ENCODE data around the gene TSPAN6.

The TSPAN6 gene

GRCh38 chrX:100611951-100612350, 24.7 kb downstream of the TSPAN6 start:
- WGBS, 2 experiments (ENCODE audit: insufficient coverage in 2 of 2): no CpG with 5 or more reads among the region's 5 CpGs
- Histone ChIP-seq H3K9me3 (ENCODE audit: control insufficient read depth, low read length) (no peaks in the 10 kb centered on the region), H3K27ac (ENCODE audit: low read depth, low read length, severe bottlenecking) (no peak overlapping the region), H3K4me1 (ENCODE audit: control insufficient read depth, insufficient read depth, low read length, poor library complexity, severe bottlenecking) (no peaks in the 10 kb centered on the region), H3K36me3 (ENCODE audit: control insufficient read depth, insufficient read depth, low read length) (no peaks in the 10 kb centered on the region), H3K4me3 (ENCODE audit: extremely low read depth, insufficient read depth, low read length, poor library complexity, severe bottlenecking) (no peak overlapping the region)

DNA sequence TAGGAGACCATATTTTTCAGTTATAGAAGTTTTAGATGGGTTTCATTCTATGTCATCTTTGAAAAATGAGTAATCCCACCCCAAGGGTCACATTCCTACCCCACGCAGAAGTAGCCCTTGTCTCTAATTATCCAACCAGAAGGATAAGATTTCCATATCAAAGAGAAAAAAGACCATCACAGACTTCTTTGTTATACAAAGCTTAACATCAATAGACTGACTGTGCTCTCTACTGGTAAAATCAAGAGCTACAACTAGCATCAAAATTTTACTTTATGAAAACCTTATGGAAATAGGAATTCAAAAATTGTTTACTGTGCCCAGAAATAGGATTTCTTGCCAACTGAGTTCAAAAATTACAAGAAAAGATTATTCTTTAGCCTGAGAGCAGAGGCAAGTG, 27.0 kb downstream of the TSPAN6 start:
- Histone ChIP-seq H3K4me3 (ENCODE audit: extremely low read depth, insufficient read depth, low read length, poor library complexity, severe bottlenecking) (no peak overlapping the region), H3K27ac (ENCODE audit: low read depth, low read length, severe bottlenecking) (no peak overlapping the region), H3K4me1 (ENCODE audit: control insufficient read depth, insufficient read depth, low read length, poor library complexity, severe bottlenecking) (no peaks in the 10 kb centered on the region), H3K36me3 (ENCODE audit: control insufficient read depth, insufficient read depth, low read length) (no peaks in the 10 kb centered on the region), H3K9me3 (ENCODE audit: control insufficient read depth, low read length) (no peaks in the 10 kb centered on the region)
- no CpG with 5 or more reads among the region's 1 CpG for WGBS, 2 experiments (ENCODE audit: insufficient coverage in 2 of 2)

- H3K4me1 ChIP-seq (ENCODE audit: control insufficient read depth, insufficient read depth, low read length, poor library complexity, severe bottlenecking): no peaks in the 10 kb centered on the region
Observed at GRCh38 chrX:100606753-100607152, 29.9 kb downstream of the TSPAN6 start.

GRCh38 chrX:100600758-100601157, 35.8 kb downstream of the TSPAN6 start:
- WGBS, 2 experiments (ENCODE audit: insufficient coverage in 2 of 2): no CpG with 5 or more reads among the region's 1 CpG

More at GRCh38 chrX:100606753-100607152, 29.9 kb downstream of the TSPAN6 start:
- WGBS, 2 experiments (ENCODE audit: insufficient coverage in 2 of 2): no CpG with 5 or more reads among the region's 1 CpG
- H3K4me3 ChIP-seq (ENCODE audit: extremely low read depth, insufficient read depth, low read length, poor library complexity, severe bottlenecking): no peak overlapping the region
- no peak overlapping the region for H3K27ac ChIP-seq (ENCODE audit: low read depth, low read length, severe bottlenecking)
- H3K36me3 ChIP-seq (ENCODE audit: control insufficient read depth, insufficient read depth, low read length): no peaks in the 10 kb centered on the region
- no peaks in the 10 kb centered on the region for H3K9me3 ChIP-seq (ENCODE audit: control insufficient read depth, low read length)

GRCh38 chrX:100600340-100600739, 36.3 kb downstream of the TSPAN6 start:
- no peaks in the 10 kb centered on the region for H3K4me1 ChIP-seq (ENCODE audit: control insufficient read depth, insufficient read depth, low read length, poor library complexity, severe bottlenecking)
- no peak overlapping the region for H3K4me3 ChIP-seq (ENCODE audit: extremely low read depth, insufficient read depth, low read length, poor library complexity, severe bottlenecking)
- no peak overlapping the region for H3K27ac ChIP-seq (ENCODE audit: low read depth, low read length, severe bottlenecking)
- no peaks in the 10 kb centered on the region for H3K9me3 ChIP-seq (ENCODE audit: control insufficient read depth, low read length)
- no peaks in the 10 kb centered on the region for H3K36me3 ChIP-seq (ENCODE audit: control insufficient read depth, insufficient read depth, low read length)

More at GRCh38 chrX:100600758-100601157, 35.8 kb downstream of the TSPAN6 start:
- H3K9me3 ChIP-seq (ENCODE audit: control insufficient read depth, low read length): no peaks in the 10 kb centered on the region
- H3K36me3 ChIP-seq (ENCODE audit: control insufficient read depth, insufficient read depth, low read length): no peaks in the 10 kb centered on the region
- no peak overlapping the region for H3K4me3 ChIP-seq (ENCODE audit: extremely low read depth, insufficient read depth, low read length, poor library complexity, severe bottlenecking)
- H3K4me1 ChIP-seq (ENCODE audit: control insufficient read depth, insufficient read depth, low read length, poor library complexity, severe bottlenecking): no peaks in the 10 kb centered on the region
- H3K27ac ChIP-seq (ENCODE audit: low read depth, low read length, severe bottlenecking): no peak overlapping the region

GRCh38 chrX:100599456-100599855, 37.1 kb downstream of the TSPAN6 start:
- Histone ChIP-seq H3K4me3 (ENCODE audit: extremely low read depth, insufficient read depth, low read length, poor library complexity, severe bottlenecking) (no peak overlapping the region), H3K9me3 (ENCODE audit: control insufficient read depth, low read length) (no peaks in the 10 kb centered on the region), H3K36me3 (ENCODE audit: control insufficient read depth, insufficient read depth, low read length) (no peaks in the 10 kb centered on the region), H3K27ac (ENCODE audit: low read depth, low read length, severe bottlenecking) (no peak overlapping the region), H3K4me1 (ENCODE audit: control insufficient read depth, insufficient read depth, low read length, poor library complexity, severe bottlenecking) (no peaks in the 10 kb centered on the region)
- no CpG with 5 or more reads among the region's 9 CpGs for WGBS, 2 experiments (ENCODE audit: insufficient coverage in 2 of 2)

- no peak overlapping the region for H3K4me3 ChIP-seq (ENCODE audit: extremely low read depth, insufficient read depth, low read length, poor library complexity, severe bottlenecking)
- WGBS, 2 experiments (ENCODE audit: insufficient coverage in 2 of 2): no CpG with 5 or more reads among the region's 2 CpGs
- no peaks in the 10 kb centered on the region for H3K4me1 ChIP-seq (ENCODE audit: control insufficient read depth, insufficient read depth, low read length, poor library complexity, severe bottlenecking)
- no peaks in the 10 kb centered on the region for H3K9me3 ChIP-seq (ENCODE audit: control insufficient read depth, low read length)
- H3K36me3 ChIP-seq (ENCODE audit: control insufficient read depth, insufficient read depth, low read length): no peaks in the 10 kb centered on the region
- H3K27ac ChIP-seq (ENCODE audit: low read depth, low read length, severe bottlenecking): no peak overlapping the region
Observed at GRCh38 chrX:100596601-100597000, 40.0 kb downstream of the TSPAN6 start.

- Histone ChIP-seq H3K36me3 (ENCODE audit: control insufficient read depth, insufficient read depth, low read length) (no peaks in the 10 kb centered on the region), H3K4me1 (ENCODE audit: control insufficient read depth, insufficient read depth, low read length, poor library complexity, severe bottlenecking) (no peaks in the 10 kb centered on the region), H3K4me3 (ENCODE audit: extremely low read depth, insufficient read depth, low read length, poor library complexity, severe bottlenecking) (no peak overlapping the region), H3K27ac (ENCODE audit: low read depth, low read length, severe bottlenecking) (no peak overlapping the region), H3K9me3 (ENCODE audit: control insufficient read depth, low read length) (no peaks in the 10 kb centered on the region)
- no CpG with 5 or more reads among the region's 2 CpGs for WGBS, 2 experiments (ENCODE audit: insufficient coverage in 2 of 2)
Observed at GRCh38 chrX:100593581-100593980, 43.0 kb downstream of the TSPAN6 start.

DNA sequence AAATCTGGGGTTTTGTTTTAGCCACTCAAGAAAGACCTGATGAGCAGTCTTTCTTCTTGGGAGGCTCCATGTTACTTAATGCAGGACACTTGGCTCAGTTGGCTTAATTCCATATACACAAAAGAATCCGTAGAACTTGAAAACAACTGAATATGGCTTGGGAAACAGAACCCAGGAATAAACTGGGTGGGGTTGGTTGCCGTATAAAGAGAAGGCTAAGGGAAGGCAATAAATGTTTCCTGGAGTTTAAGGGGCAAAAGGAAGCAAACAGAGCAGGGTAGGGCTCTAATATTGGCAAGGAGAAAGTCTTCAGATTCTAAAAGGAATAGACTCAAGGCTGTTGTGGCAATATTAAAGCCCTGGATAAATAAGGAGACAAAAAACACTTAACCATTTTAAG, 43.5 kb downstream of the TSPAN6 start:
- Histone ChIP-seq H3K4me1 (ENCODE audit: control insufficient read depth, insufficient read depth, low read length, poor library complexity, severe bottlenecking) (no peaks in the 10 kb centered on the region), H3K4me3 (ENCODE audit: extremely low read depth, insufficient read depth, low read length, poor library complexity, severe bottlenecking) (no peak overlapping the region), H3K36me3 (ENCODE audit: control insufficient read depth, insufficient read depth, low read length) (no peaks in the 10 kb centered on the region), H3K27ac (ENCODE audit: low read depth, low read length, severe bottlenecking) (no peak overlapping the region), H3K9me3 (ENCODE audit: control insufficient read depth, low read length) (no peaks in the 10 kb centered on the region)
- WGBS, 2 experiments (ENCODE audit: insufficient coverage in 2 of 2): 0 to 20% methylated on average over 1 of the region's 2 CpGs

DNA sequence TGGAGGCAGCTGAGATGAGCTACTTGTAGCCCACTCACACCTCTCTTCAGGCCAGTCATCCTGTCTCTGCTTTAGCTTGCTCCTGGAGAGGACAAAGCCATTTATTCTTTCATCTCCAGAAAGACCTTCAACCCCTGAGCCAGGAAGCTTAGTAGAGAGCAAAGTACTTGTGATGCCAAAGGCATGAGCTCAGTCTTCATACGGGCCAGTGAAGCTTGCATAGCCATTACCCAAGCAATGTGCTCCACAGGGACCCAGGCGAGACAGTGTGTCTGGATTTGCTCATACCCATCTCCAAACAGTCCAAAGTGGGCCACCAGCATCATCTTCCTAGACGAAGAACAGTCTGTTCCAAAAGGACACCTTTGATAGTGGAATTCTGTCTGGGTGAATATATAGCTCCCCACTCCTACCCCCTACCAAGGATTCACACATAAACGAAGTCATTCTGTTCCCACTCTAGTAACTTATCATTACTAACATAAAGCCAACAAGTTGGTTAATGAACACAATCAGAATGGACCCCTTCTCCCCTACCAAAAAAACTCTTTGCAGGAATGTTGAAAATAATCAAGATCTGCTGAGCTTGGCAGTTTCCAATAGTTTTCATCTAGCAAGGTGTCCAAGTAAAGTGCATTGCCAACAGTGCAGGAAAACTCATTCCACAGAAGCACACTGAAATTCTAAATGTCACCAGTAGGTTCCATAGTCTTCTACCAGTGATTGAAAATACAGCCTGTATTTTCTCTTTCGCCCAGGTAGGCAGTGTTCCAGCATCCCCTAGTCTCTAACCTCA, 45.2 kb downstream of the TSPAN6 start:
- H3K27ac ChIP-seq (ENCODE audit: low read depth, low read length, severe bottlenecking): no peak overlapping the region
- H3K36me3 ChIP-seq (ENCODE audit: control insufficient read depth, insufficient read depth, low read length): no peaks in the 10 kb centered on the region
- 75% methylated on average over 2 of the region's 5 CpGs; no CpG with 5 or more reads in 1 of the 2 experiments for WGBS, 2 experiments (ENCODE audit: insufficient coverage in 2 of 2)
- no peaks in the 10 kb centered on the region for H3K4me1 ChIP-seq (ENCODE audit: control insufficient read depth, insufficient read depth, low read length, poor library complexity, severe bottlenecking)
- no peak overlapping the region for H3K4me3 ChIP-seq (ENCODE audit: extremely low read depth, insufficient read depth, low read length, poor library complexity, severe bottlenecking)
- H3K9me3 ChIP-seq (ENCODE audit: control insufficient read depth, low read length): no peaks in the 10 kb centered on the region

DNA sequence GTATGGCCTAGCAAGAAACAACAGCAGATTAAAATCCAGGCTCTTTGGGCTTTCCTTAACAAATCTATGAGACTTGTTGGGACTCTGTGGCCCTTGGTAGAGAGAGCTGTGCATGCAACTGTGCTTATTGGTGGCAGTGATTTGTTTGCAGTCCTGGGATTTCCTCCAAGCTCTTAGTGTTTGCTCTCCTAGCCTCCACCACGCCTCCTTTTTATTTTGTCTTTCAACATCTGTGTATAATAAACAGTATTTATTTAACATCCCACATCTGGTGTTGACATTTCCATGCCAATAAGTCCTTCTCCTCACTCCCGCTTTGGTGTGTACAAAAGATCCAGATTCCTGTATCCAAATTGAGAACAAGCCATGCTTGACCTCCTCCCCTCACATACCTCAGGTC, 48.7 kb downstream of the TSPAN6 start:
- H3K36me3 ChIP-seq (ENCODE audit: control insufficient read depth, insufficient read depth, low read length): no peaks in the 10 kb centered on the region
- H3K4me1 ChIP-seq (ENCODE audit: control insufficient read depth, insufficient read depth, low read length, poor library complexity, severe bottlenecking): no peaks in the 10 kb centered on the region
- H3K9me3 ChIP-seq (ENCODE audit: control insufficient read depth, low read length): no peaks in the 10 kb centered on the region
- H3K27ac ChIP-seq (ENCODE audit: low read depth, low read length, severe bottlenecking): no peak overlapping the region
- WGBS, 2 experiments (ENCODE audit: insufficient coverage in 2 of 2): 83% methylated on average over 1 of the region's 2 CpGs; no CpG with 5 or more reads in 1 of the 2 experiments
- H3K4me3 ChIP-seq (ENCODE audit: extremely low read depth, insufficient read depth, low read length, poor library complexity, severe bottlenecking): no peak overlapping the region

Measured in mesodermal cell (in vitro differentiated cells).